Neural cell (in vitro differentiated cells): ENCODE data around the gene KRTAP19-6. TPM values are rescaled to one million over a fixed set of nuclear protein-coding genes. Genes with fewer than 3 reads are reported as not detected.

Experiments used
- H2AFZ ChIP-seq: fragments of 200-600, 300-800 bp; sonication (generic), shearing (Covaris generic); 2 replicates; pipeline ENCODE4 v1.6.0; 2014; ENCODE audit warnings: low read depth, mild to moderate bottlenecking, antibody characterized with exemption, low read length, moderate library complexity
- H3F3A ChIP-seq: fragments of 200-600 bp; shearing (Covaris generic); 2 replicates; pipeline ENCODE4 v1.6.1; 2016; ENCODE audit warnings: mild to moderate bottlenecking, moderate library complexity, mixed read lengths, antibody characterized with exemption, low read length; ENCODE audit not compliant: insufficient read depth, poor library complexity, severe bottlenecking
- H3K27ac ChIP-seq: fragments of 200-600, 300-800 bp; sonication (generic), shearing (Covaris generic); 2 replicates; pipeline ENCODE4 v1.5.1; 2014; ENCODE audit warnings: mild to moderate bottlenecking, low read length, moderate library complexity
- H3K27me3 ChIP-seq: fragments of 300-800, 200-600 bp; sonication (generic), shearing (Covaris generic); 2 replicates; pipeline ENCODE4 v1.6.0; 2014; ENCODE audit warnings: mild to moderate bottlenecking, low read depth, low read length, moderate library complexity; ENCODE audit not compliant: insufficient read depth
- H3K36me3 ChIP-seq: fragments of 300-800, 200-600 bp; sonication (generic), shearing (Covaris generic); 2 replicates; pipeline ENCODE4 v1.5.1; 2014; ENCODE audit warnings: mild to moderate bottlenecking, antibody characterized with exemption, low read length, moderate library complexity; ENCODE audit not compliant: insufficient read depth
- H3K4me2 ChIP-seq: fragments of 300-800, 200-600 bp; sonication (generic), shearing (Covaris generic); 2 replicates; pipeline ENCODE4 v1.6.0; 2014; ENCODE audit warnings: mild to moderate bottlenecking, low read length
- H3K4me3 ChIP-seq: fragments of 300-800, 200-600 bp; sonication (generic), shearing (Covaris generic); 2 replicates; pipeline ENCODE4 v1.5.1; 2014; ENCODE audit warnings: mild to moderate bottlenecking, low read length, moderate library complexity
- H3K79me2 ChIP-seq: fragments of 200-600 bp; shearing (Covaris generic); replicated peaks from 2 replicates; pipeline ENCODE4 v1.6.0; 2014; ENCODE audit warnings: mild to moderate bottlenecking, low read length, moderate library complexity; ENCODE audit not compliant: insufficient read depth
- H3K9ac ChIP-seq: fragments of 300-800, 200-600 bp; sonication (generic), shearing (Covaris generic); 2 replicates; pipeline ENCODE4 v1.6.1; 2016; ENCODE audit warnings: mild to moderate bottlenecking, low read length, mixed read lengths
- H3K9me2 ChIP-seq: fragments of 200-600 bp; shearing (Covaris generic); 2 replicates; pipeline ENCODE4 v1.6.1; 2016; ENCODE audit warnings: mild to moderate bottlenecking, low read length, mixed read lengths; ENCODE audit not compliant: insufficient read depth
- H3K9me3 ChIP-seq: fragments of 200-600, 300-800 bp; sonication (generic), shearing (Covaris generic); 2 replicates; pipeline ENCODE4 v1.6.1; 2016; ENCODE audit warnings: mild to moderate bottlenecking, mixed run types, low read length, moderate library complexity, mixed read lengths
- H4K20me1 ChIP-seq: fragments of 200-600 bp; shearing (Covaris generic); 2 replicates; pipeline ENCODE4 v1.6.1; 2016; ENCODE audit warnings: mild to moderate bottlenecking, mixed run types; ENCODE audit not compliant: insufficient read depth
- EP300 ChIP-seq: fragments of 450-650 bp; conservative IDR thresholded peaks from 2 replicates; pipeline ENCODE4 v1.6.1; 2014; ENCODE audit warnings: antibody characterized with exemption, mild to moderate bottlenecking, moderate library complexity; ENCODE audit not compliant: poor library complexity, severe bottlenecking
- EZH2 ChIP-seq: fragments of 200-600, 300-800 bp; shearing (Covaris generic), sonication (generic); IDR thresholded peaks from 2 replicates; pipeline ENCODE4 v1.6.1; 2014; ENCODE audit warnings: antibody characterized with exemption, low read length, borderline replicate concordance, mild to moderate bottlenecking; ENCODE audit not compliant: insufficient read depth, poor library complexity, severe bottlenecking
- MXI1 ChIP-seq: fragments of 450-650 bp; conservative IDR thresholded peaks from 2 replicates; pipeline ENCODE4 v1.6.1; 2014; ENCODE audit warnings: antibody characterized with exemption, mild to moderate bottlenecking; ENCODE audit not compliant: poor library complexity, severe bottlenecking
- POLR2AphosphoS5 ChIP-seq: IDR thresholded peaks from 2 replicates; pipeline ENCODE4 v1.6.1; 2012
- RAD21 ChIP-seq: fragments of 450-650 bp; conservative IDR thresholded peaks from 2 replicates; pipeline ENCODE4 v1.6.1; 2014; ENCODE audit warnings: antibody characterized with exemption, mild to moderate bottlenecking, moderate library complexity
- REST ChIP-seq: IDR thresholded peaks from 2 replicates; pipeline ENCODE4 v1.6.1; 2012; ENCODE audit warnings: borderline replicate concordance
- SMC3 ChIP-seq: fragments of 450-650 bp; conservative IDR thresholded peaks from 2 replicates; pipeline ENCODE4 v1.6.1; 2014; ENCODE audit warnings: antibody characterized with exemption, mild to moderate bottlenecking, moderate library complexity; ENCODE audit not compliant: poor library complexity
- TAF1 ChIP-seq: IDR thresholded peaks from 2 replicates; pipeline ENCODE4 v1.6.1; 2012; ENCODE audit warnings: low read depth
- polyA plus RNA-seq: library from polyadenylated mRNA; depleted of rRNA; stranded (reverse); fragments of >200 nt; gene quantifications from 2 replicates; pipeline ENCODE4 v1.2.3, GENCODE V29; 2014
- TF ChIP-seq, protein P1 (sequence below): fragments of 450-650 bp; IDR thresholded peaks from 2 replicates; pipeline ENCODE4 v1.5.1; 2014; ENCODE audit warnings: antibody characterized with exemption, mild to moderate bottlenecking, moderate library complexity; ENCODE audit not compliant: poor library complexity, severe bottlenecking

The KRTAP19-6 gene
- polyA plus RNA-seq, 1 donor from 2014 or later = not detected

DNA sequence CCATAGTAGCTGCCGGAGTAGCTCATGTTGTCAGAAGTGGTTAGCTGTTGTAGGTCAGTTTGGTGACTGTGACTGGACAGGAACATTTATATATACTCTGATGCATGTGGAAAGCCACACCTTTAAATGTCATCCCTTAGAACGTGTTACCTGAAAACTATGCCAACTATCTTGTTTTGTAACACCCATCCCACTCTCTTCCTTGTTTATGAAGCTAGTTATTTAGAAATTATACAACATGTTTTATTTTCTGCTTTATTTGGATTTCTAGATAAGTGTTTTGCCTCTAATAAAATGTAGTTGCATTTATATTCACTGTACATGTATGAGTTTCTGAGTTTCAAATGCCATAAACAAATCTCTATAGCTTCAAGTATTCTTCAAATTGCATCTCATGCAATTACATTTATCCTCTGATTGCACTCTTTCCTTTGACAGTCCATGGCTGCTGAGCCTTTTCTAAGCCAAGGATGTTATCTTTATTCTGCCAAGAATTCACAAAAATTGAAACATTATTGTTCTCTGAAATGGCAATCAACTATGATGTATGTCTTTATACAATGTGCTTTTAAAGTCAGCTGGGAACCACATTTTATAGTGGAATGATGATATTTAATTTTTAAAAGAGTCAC is 19.7 kb upstream of the KRTAP19-6 start, which contains the start of gene KRTAP19-7:
Gene KRTAP19-7 (minus strand): TSS at position 51 of the 632 bp plus-strand sequence. CDS start 25 bp downstream, at position 26.
- Histone ChIP-seq H3K79me2 (no peaks in the 10 kb centered on the region), H3K9ac (no peak within 1 kb of the TSS), H3K27me3 (no peaks in the 10 kb centered on the region), H3F3A (no peaks in the 10 kb centered on the region), H2AFZ (no peak within 1 kb of the TSS), H4K20me1 (no peaks in the 10 kb centered on the region), H3K36me3 (no peaks in the 10 kb centered on the region), H3K9me3 (no peaks in the 10 kb centered on the region), H3K4me3 (no peak within 1 kb of the TSS), H3K9me2 (no peaks in the 10 kb centered on the region), H3K4me2 (no peak within 1 kb of the TSS), H3K27ac (peak within 1 kb of the TSS; percentile 0)
- TF ChIP-seq MXI1 = no peak
- TF ChIP-seq SMC3 = no peak
- TF ChIP-seq, protein P1, sequence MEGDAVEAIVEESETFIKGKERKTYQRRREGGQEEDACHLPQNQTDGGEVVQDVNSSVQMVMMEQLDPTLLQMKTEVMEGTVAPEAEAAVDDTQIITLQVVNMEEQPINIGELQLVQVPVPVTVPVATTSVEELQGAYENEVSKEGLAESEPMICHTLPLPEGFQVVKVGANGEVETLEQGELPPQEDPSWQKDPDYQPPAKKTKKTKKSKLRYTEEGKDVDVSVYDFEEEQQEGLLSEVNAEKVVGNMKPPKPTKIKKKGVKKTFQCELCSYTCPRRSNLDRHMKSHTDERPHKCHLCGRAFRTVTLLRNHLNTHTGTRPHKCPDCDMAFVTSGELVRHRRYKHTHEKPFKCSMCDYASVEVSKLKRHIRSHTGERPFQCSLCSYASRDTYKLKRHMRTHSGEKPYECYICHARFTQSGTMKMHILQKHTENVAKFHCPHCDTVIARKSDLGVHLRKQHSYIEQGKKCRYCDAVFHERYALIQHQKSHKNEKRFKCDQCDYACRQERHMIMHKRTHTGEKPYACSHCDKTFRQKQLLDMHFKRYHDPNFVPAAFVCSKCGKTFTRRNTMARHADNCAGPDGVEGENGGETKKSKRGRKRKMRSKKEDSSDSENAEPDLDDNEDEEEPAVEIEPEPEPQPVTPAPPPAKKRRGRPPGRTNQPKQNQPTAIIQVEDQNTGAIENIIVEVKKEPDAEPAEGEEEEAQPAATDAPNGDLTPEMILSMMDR = no peak
- peak; percentile 53 for TF ChIP-seq REST
- TF ChIP-seq EZH2 = no peak
- no peak for TF ChIP-seq RAD21
- TF ChIP-seq EP300 = peak; percentile 75
- TF ChIP-seq TAF1 = no peak
- TF ChIP-seq POLR2AphosphoS5 = peak; percentile 55

- H3K36me3 ChIP-seq = no peaks in the 10 kb centered on the region
- no peak overlapping the region for H3K27ac ChIP-seq
- H3K27me3 ChIP-seq = no peaks in the 10 kb centered on the region
- H3K9me3 ChIP-seq = no peaks in the 10 kb centered on the region
- H2AFZ ChIP-seq = no peak overlapping the region
- no peak overlapping the region for H3K9ac ChIP-seq
- H3K4me2 ChIP-seq = no peak overlapping the region
- H3K4me3 ChIP-seq = no peak overlapping the region
- H4K20me1 ChIP-seq = no peaks in the 10 kb centered on the region
- no peaks in the 10 kb centered on the region for H3F3A ChIP-seq
- H3K79me2 ChIP-seq = no peaks in the 10 kb centered on the region
- no peaks in the 10 kb centered on the region for H3K9me2 ChIP-seq
- TF ChIP-seq, protein P1 = no peak
- no peak for TF ChIP-seq RAD21
- no peak for TF ChIP-seq REST
- no peak for TF ChIP-seq EZH2
- TF ChIP-seq TAF1 = no peak
- no peak for TF ChIP-seq SMC3
- no peak for TF ChIP-seq EP300
- TF ChIP-seq MXI1 = no peak
- TF ChIP-seq POLR2AphosphoS5 = no peak
Measured at GRCh38 chr21:30555095-30555494, 13.4 kb upstream of the KRTAP19-6 start.
